Smooth muscle cell (in vitro differentiated cells): ENCODE results near the gene ADAMTS17. TPM values are rescaled to one million over a fixed set of nuclear protein-coding genes. Genes with fewer than 3 reads are reported as not detected.

ENCODE experiments used
- DNase-seq: peaks from one replicate; lab custom pipeline; 2025; ENCODE audit not compliant: unreplicated experiment; lab: John Stamatoyannopoulos, UW
- H2AFZ ChIP-seq: fragments of 200-600 bp; sonication (generic); 2 replicates; pipeline ENCODE4 v1.6.0; 2016; ENCODE audit warnings: antibody characterized with exemption, low read depth, mild to moderate bottlenecking
- H3F3A ChIP-seq: fragments of 200-600 bp; sonication (generic); 2 replicates; pipeline ENCODE4 v1.6.0; 2017; ENCODE audit warnings: antibody characterized with exemption, low read depth
- H3K27ac ChIP-seq: fragments of 200-600 bp; sonication (generic); 2 replicates; pipeline ENCODE4 v1.5.1; 2016; ENCODE audit warnings: low read depth, mild to moderate bottlenecking
- H3K27me3 ChIP-seq: fragments of 200-600 bp; sonication (generic); 2 replicates; pipeline ENCODE4 v1.6.1; 2016; ENCODE audit warnings: low read depth, mild to moderate bottlenecking
- H3K36me3 ChIP-seq: fragments of 200-600 bp; sonication (generic); 2 replicates; pipeline ENCODE4 v1.5.1; 2016; ENCODE audit warnings: low read depth
- H3K4me1 ChIP-seq: fragments of 200-600 bp; sonication (generic); 2 replicates; pipeline ENCODE4 v1.5.1; 2016; ENCODE audit warnings: low read depth
- H3K4me2 ChIP-seq: fragments of 200-600 bp; sonication (generic); 2 replicates; pipeline ENCODE4 v1.6.0; 2016; ENCODE audit warnings: mild to moderate bottlenecking
- H3K4me3 ChIP-seq: fragments of 200-600 bp; sonication (generic); 2 replicates; pipeline ENCODE4 v1.5.1; 2016; ENCODE audit warnings: mild to moderate bottlenecking
- H3K79me2 ChIP-seq: fragments of 200-600 bp; sonication (generic); 2 replicates; pipeline ENCODE4 v1.6.0; 2016; ENCODE audit warnings: low read depth, mild to moderate bottlenecking
- H3K9ac ChIP-seq: fragments of 200-600 bp; sonication (generic); 2 replicates; pipeline ENCODE4 v1.6.0; 2016; ENCODE audit warnings: low read depth
- H3K9me3 ChIP-seq: fragments of 200-600 bp; sonication (generic); replicated peaks from 2 replicates; pipeline ENCODE4 v1.5.1; 2016; ENCODE audit warnings: low read depth
- H4K20me1 ChIP-seq: fragments of 200-600 bp; sonication (generic); 2 replicates; pipeline ENCODE4 v1.6.0; 2016; ENCODE audit warnings: low read depth
- CTCF ChIP-seq: fragments of 200-600 bp; sonication (generic); IDR thresholded peaks from 2 replicates; pipeline ENCODE4 v1.5.1; 2017; ENCODE audit warnings: borderline replicate concordance, mild to moderate bottlenecking, antibody characterized with exemption; ENCODE audit not compliant: insufficient read depth, poor library complexity, severe bottlenecking
- WGBS: methylation state at CpG from one replicate; pipeline ENCODE4 v1.1.7; 2016; ENCODE audit warnings: low lambda C conversion rate; 5-methylcytosine and 5-hydroxymethylcytosine counted together
- polyA plus RNA-seq: library from polyadenylated mRNA; unstranded; fragments of >200 nt; fragmentation: Nextera tagmentation; extraction: Ambion mirVana; gene quantifications from 2 replicates; pipeline ENCODE4 v1.2.1, GENCODE V29; 2016
- total RNA-seq: library from RNA; depleted of rRNA; stranded (reverse); fragments of >200 nt; gene quantifications from 2 replicates; pipeline ENCODE4 v1.2.3, GENCODE V29; 2014

ADAMTS17 gene
- total and polyA plus RNA-seq, 2 experiments from 2014 or later: 0.63 to 3.1 TPM

DNA sequence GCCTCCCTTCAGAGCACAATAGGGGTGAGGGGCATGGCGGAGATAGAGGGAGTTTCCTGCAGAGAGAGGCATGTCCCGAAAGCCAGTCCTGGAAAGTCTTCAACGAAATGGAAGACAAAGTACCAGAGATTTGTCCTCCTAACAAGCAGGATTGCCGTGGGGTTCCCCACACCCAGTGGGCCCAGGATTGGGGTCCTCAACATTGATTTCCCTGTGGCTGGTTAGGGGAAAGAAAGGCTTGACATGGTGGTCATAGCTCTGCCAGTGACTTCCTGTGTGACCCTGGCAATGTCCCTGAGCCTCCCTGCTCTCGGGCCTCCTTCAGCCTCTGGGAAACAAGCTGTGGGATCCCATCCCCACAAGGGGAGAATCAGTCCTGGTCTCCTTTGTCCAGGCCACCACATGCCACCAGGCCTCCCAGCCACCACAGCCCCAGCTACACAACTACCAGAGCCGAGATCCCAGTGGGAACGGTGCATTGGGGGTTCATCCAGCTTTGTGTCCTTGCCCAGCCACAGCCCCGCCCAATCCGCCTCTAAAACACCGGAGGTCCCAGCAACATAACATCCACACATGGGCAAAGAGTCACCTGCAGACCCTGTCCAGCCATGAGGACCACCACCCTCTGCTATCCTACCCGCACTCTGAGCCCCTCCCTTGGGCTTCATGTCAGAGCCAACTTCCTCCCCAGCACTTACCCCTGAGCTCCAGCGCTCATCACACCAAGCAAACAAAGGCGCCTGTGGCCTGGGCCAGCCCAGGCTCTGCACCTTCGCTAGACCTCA, 63.0 kb downstream of the ADAMTS17 start:
- no peak for TF ChIP-seq CTCF

GRCh38 chr15:100277087-100277855, 64.5 kb downstream of the ADAMTS17 start:
- H3K27ac ChIP-seq: no peak overlapping the region
- no peaks in the 10 kb centered on the region for H3K27me3 ChIP-seq
- H3K4me3 ChIP-seq: no peak overlapping the region
- no peaks in the 10 kb centered on the region for H3F3A ChIP-seq
- no peaks in the 10 kb centered on the region for H3K4me1 ChIP-seq
- no peak overlapping the region for H3K9ac ChIP-seq
- no peaks in the 10 kb centered on the region for H3K79me2 ChIP-seq
- H2AFZ ChIP-seq: no peak overlapping the region
- H3K9me3 ChIP-seq: no peaks in the 10 kb centered on the region
- no peaks in the 10 kb centered on the region for H4K20me1 ChIP-seq
- DNase-seq: no peak
- no peak for TF ChIP-seq CTCF
- 73% methylated on average over 17 of the region's 17 CpGs for WGBS
- H3K36me3 ChIP-seq: no peaks in the 10 kb centered on the region
- H3K4me2 ChIP-seq: no peak overlapping the region

More for the DNA sequence above, 63.0 kb downstream of the ADAMTS17 start:
- H3F3A ChIP-seq: no peaks in the 10 kb centered on the region
- H3K9me3 ChIP-seq: no peaks in the 10 kb centered on the region
- H3K79me2 ChIP-seq: no peaks in the 10 kb centered on the region
- H2AFZ ChIP-seq: no peak overlapping the region
- H3K4me3 ChIP-seq: no peak overlapping the region
- H3K4me2 ChIP-seq: no peak overlapping the region
- H3K36me3 ChIP-seq: no peaks in the 10 kb centered on the region
- no peak for DNase-seq
- H3K9ac ChIP-seq: no peak overlapping the region
- no peaks in the 10 kb centered on the region for H3K27me3 ChIP-seq
- WGBS: 85% methylated on average over 14 of the region's 14 CpGs
- no peaks in the 10 kb centered on the region for H3K4me1 ChIP-seq
- no peak overlapping the region for H3K27ac ChIP-seq
- H4K20me1 ChIP-seq: no peaks in the 10 kb centered on the region

DNA sequence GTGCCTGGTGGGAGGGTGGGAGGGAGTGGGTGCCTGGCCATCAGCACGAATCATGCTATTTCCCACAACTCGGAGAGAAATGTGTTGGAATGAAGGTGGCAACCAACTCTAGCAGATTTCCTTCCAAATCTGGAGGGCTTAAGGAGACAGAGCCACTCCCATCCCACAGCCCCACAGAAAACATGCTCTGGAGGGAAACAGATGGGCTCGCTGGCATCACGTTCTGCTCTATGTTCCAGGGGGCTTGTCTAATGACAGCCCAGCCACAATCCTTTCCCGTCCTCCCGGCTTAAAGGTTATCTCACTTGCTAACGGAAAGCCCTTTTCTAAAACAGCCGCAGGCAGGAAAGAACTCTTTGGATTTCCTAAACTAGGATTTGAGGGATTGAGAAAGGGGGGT, 65.3 kb downstream of the ADAMTS17 start:
- no peak for DNase-seq
- Histone ChIP-seq H4K20me1 (no peaks in the 10 kb centered on the region), H3K27ac (no peak overlapping the region), H3K4me2 (no peak overlapping the region), H3K79me2 (no peaks in the 10 kb centered on the region), H3K4me1 (no peaks in the 10 kb centered on the region), H3K36me3 (no peaks in the 10 kb centered on the region), H3K4me3 (no peak overlapping the region), H3F3A (no peaks in the 10 kb centered on the region), H2AFZ (no peak overlapping the region), H3K9me3 (no peaks in the 10 kb centered on the region), H3K9ac (no peak overlapping the region), H3K27me3 (no peaks in the 10 kb centered on the region)
- WGBS: 27% methylated on average over 7 of the region's 8 CpGs
- no peak for TF ChIP-seq CTCF
